A673 (cell line): ENCODE data around the gene SMCHD1. TPM values are rescaled to one million over a fixed set of nuclear protein-coding genes. Genes with fewer than 3 reads are reported as not detected.

ENCODE experiments used
- BruUV-seq: library from RNA; stranded (reverse); fragments of 400-500 nt; replicated peaks from 2 replicates; lab custom pipeline; 2021; lab: Mats Ljungman, UMichigan
- CTCF ChIA-PET: fragments of 300-600 bp; sonication (Branson Sonifier 250); formaldehyde crosslinking; loops from one replicate; lab custom pipeline; 2022; ENCODE audit warnings: antibody characterized with exemption; lab: Charles Lee
- POLR2A ChIA-PET: fragments of 300-600 bp; sonication (Branson Sonifier 250); formaldehyde crosslinking; loops from one replicate; lab custom pipeline; 2022; ENCODE audit warnings: antibody characterized with exemption; ENCODE audit not compliant: low non-redundant PET; lab: Charles Lee
- DNase-seq: peaks from one replicate; pipeline ENCODE4 v3.0.0-alpha.2; 2015; ENCODE audit warnings: low spot score
- H3K27ac ChIP-seq: fragments of 200-600 bp; sonication (generic); 2 replicates; pipeline ENCODE4 v1.5.1; 2016; ENCODE audit warnings: mixed run types, low read depth, mild to moderate bottlenecking, mixed read lengths, antibody characterized with exemption, low read length; ENCODE audit not compliant: poor library complexity, severe bottlenecking
- H3K27me3 ChIP-seq: fragments of 200-600 bp; sonication (generic); replicated peaks from 2 replicates; pipeline ENCODE4 v1.6.1; 2017; ENCODE audit warnings: mixed run types, low read depth, mild to moderate bottlenecking, mixed read lengths, antibody characterized with exemption, low read length; ENCODE audit not compliant: insufficient read depth, poor library complexity
- H3K36me3 ChIP-seq: fragments of 200-600 bp; sonication (generic); 2 replicates; pipeline ENCODE4 v1.6.1; 2016; ENCODE audit warnings: mixed run types, mild to moderate bottlenecking, mixed read lengths, antibody characterized with exemption, low read length; ENCODE audit not compliant: insufficient read depth, poor library complexity, severe bottlenecking
- H3K4me1 ChIP-seq: fragments of 200-600 bp; sonication (generic); 2 replicates; pipeline ENCODE4 v1.6.1; 2017; ENCODE audit warnings: mixed run types, mild to moderate bottlenecking, mixed read lengths, antibody characterized with exemption, low read length; ENCODE audit not compliant: insufficient read depth, poor library complexity, severe bottlenecking
- H3K4me3 ChIP-seq: fragments of 200-600 bp; sonication (generic); 2 replicates; pipeline ENCODE4 v1.5.1; 2016; ENCODE audit warnings: low read depth, mixed run types, mild to moderate bottlenecking, mixed read lengths, low read length; ENCODE audit not compliant: poor library complexity, severe bottlenecking
- H3K9me3 ChIP-seq: fragments of 200-600 bp; sonication (generic); 2 replicates; pipeline ENCODE4 v1.6.1; 2016; ENCODE audit warnings: mixed run types, low read depth, mild to moderate bottlenecking, mixed read lengths, antibody characterized with exemption, low read length; ENCODE audit not compliant: poor library complexity, severe bottlenecking
- EZH2 ChIP-seq: fragments of 200-600 bp; sonication (generic); IDR thresholded peaks from 2 replicates; pipeline ENCODE4 v1.6.1; 2017; ENCODE audit warnings: borderline replicate concordance, low read depth, mild to moderate bottlenecking, mixed read lengths, antibody characterized with exemption, low read length; ENCODE audit not compliant: poor library complexity, severe bottlenecking
- intact Hi-C: fragments of 100-400 bp; cut with micrococcal nuclease; formaldehyde crosslinking; loops from one replicate; pipeline ENCODE4 v1.10.0; 2022; ENCODE audit not compliant: unreplicated experiment
- total RNA-seq: library from RNA; stranded (reverse); gene quantifications from 2 replicates; pipeline ENCODE4 v1.2.3, GENCODE V29; 2021
- TF ChIP-seq, protein P1 (sequence below): fragments of 300-800, 200-600 bp; sonication (generic); conservative IDR thresholded peaks from 2 replicates; pipeline ENCODE4 v1.5.1; 2017; ENCODE audit warnings: low read depth, mild to moderate bottlenecking, antibody characterized with exemption, low read length, moderate library complexity, mixed read lengths

The SMCHD1 gene
- total RNA-seq, 1 experiment from 2014 or later: 80.9 TPM

DNA sequence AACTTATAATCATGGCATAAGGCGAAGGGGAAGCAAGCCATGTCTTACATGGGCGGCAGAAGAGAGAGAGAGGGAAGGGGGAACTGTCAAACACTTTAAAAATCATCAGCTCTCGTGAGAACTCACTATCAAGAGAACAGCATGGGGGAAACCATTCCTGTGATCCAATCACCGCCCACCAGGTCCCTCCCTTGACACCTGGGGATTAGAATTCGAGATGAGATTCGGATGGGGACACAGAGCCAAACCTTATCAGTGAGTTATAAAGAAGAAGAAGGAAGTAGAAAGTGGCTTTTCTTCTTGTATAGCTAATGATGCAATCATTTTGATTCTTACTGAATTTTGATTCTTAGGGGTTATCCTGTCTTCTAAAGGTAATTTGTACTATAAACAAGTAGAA lies 51.4 kb downstream of the SMCHD1 start:
- Histone ChIP-seq H3K36me3 (peaks cover 72% of the 10 kb centered on the region), H3K4me3 (no peak overlapping the region), H3K27ac (peak overlapping the region; percentile 61), H3K4me1 (peaks cover 11% of the 10 kb centered on the region), H3K27me3 (no peaks in the 10 kb centered on the region), H3K9me3 (no peaks in the 10 kb centered on the region)
- TF ChIP-seq EZH2: no peak
- TF ChIP-seq, protein P1, sequence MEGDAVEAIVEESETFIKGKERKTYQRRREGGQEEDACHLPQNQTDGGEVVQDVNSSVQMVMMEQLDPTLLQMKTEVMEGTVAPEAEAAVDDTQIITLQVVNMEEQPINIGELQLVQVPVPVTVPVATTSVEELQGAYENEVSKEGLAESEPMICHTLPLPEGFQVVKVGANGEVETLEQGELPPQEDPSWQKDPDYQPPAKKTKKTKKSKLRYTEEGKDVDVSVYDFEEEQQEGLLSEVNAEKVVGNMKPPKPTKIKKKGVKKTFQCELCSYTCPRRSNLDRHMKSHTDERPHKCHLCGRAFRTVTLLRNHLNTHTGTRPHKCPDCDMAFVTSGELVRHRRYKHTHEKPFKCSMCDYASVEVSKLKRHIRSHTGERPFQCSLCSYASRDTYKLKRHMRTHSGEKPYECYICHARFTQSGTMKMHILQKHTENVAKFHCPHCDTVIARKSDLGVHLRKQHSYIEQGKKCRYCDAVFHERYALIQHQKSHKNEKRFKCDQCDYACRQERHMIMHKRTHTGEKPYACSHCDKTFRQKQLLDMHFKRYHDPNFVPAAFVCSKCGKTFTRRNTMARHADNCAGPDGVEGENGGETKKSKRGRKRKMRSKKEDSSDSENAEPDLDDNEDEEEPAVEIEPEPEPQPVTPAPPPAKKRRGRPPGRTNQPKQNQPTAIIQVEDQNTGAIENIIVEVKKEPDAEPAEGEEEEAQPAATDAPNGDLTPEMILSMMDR: no peak
- intact Hi-C loops: no loop called here
- no TSS peak for BruUV-seq
- CTCF ChIA-PET: no interaction called here
- POLR2A ChIA-PET: no interaction called here
- peak; percentile 4 for DNase-seq

DNA sequence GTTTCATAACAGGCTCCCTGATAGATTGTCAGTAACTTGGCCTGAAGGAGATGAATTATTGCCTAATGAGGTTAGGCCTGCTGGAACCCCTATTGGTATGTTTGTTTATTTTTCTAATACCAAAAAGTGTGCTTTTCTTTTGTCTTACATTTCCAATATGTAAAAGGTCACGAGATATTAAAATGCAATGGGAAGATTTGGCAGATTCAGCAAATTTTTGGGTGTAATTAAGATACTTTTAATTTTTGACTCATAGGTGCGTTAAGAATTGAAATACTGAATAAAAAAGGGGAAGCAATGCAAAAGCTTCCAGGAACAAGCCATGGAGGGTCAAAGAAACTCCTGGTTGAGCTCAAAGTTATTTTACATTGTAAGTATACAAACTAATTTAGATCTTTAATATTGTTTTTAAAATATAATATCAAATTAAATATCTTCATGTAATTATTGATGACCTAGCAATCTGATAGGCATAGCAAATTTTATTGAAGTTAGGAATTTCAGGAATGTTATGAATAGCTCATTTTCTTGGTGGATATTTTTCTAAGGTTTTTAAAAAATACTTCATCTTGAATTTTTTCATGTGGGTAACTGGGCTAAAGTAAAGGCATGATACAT lies 52.1 kb downstream of the SMCHD1 start:
- no TSS peak for BruUV-seq
- Histone ChIP-seq H3K4me1 (peaks cover 11% of the 10 kb centered on the region), H3K27me3 (no peaks in the 10 kb centered on the region), H3K9me3 (no peaks in the 10 kb centered on the region), H3K4me3 (no peak overlapping the region), H3K36me3 (peaks cover 74% of the 10 kb centered on the region), H3K27ac (peak overlapping the region; percentile 61)
- intact Hi-C loops: no loop called here
- no peak for TF ChIP-seq EZH2
- TF ChIP-seq, protein P1: no peak
- POLR2A ChIA-PET: no interaction called here
- DNase-seq: no peak
- CTCF ChIA-PET: no interaction called here

DNA sequence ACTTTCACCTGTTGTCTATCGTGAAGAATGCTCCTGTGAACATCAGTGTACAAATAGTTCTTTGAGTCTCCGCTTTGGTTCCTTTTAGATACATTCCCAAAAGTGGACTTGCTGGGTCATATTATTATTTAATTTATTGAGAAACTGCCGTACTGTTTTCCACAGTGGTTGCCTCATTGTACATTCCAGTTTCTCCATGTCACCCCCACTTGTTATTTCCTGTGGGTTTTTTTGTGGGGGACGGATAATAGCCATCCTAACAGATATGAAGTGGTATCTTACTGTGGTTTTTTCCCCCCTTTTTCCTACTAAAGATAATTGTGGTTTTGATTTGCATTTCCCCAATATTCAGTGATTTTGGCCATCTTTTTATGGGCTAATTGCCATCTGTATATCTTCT lies 53.8 kb downstream of the SMCHD1 start:
- H3K36me3 ChIP-seq: peaks cover 61% of the 10 kb centered on the region
- peaks cover 11% of the 10 kb centered on the region for H3K4me1 ChIP-seq
- no peak for TF ChIP-seq EZH2
- TF ChIP-seq, protein P1: no peak
- no peak for DNase-seq
- CTCF ChIA-PET: no interaction called here
- intact Hi-C loops: no loop called here
- H3K9me3 ChIP-seq: no peaks in the 10 kb centered on the region
- H3K27me3 ChIP-seq: no peaks in the 10 kb centered on the region
- H3K4me3 ChIP-seq: no peak overlapping the region
- H3K27ac ChIP-seq: no peak overlapping the region
- POLR2A ChIA-PET: no interaction called here
- BruUV-seq: no TSS peak
